HG02981 (cell line): Measurements from ENCODE around the gene SAMD14.

Experiments
- ATAC-seq: cut with Tn5 transposase; IDR thresholded peaks from one replicate; pipeline ENCODE4 v1.9.1; 2021; ENCODE audit warnings: mild to moderate bottlenecking, moderate library complexity; ENCODE audit not compliant: unreplicated experiment

Gene SAMD14

DNA sequence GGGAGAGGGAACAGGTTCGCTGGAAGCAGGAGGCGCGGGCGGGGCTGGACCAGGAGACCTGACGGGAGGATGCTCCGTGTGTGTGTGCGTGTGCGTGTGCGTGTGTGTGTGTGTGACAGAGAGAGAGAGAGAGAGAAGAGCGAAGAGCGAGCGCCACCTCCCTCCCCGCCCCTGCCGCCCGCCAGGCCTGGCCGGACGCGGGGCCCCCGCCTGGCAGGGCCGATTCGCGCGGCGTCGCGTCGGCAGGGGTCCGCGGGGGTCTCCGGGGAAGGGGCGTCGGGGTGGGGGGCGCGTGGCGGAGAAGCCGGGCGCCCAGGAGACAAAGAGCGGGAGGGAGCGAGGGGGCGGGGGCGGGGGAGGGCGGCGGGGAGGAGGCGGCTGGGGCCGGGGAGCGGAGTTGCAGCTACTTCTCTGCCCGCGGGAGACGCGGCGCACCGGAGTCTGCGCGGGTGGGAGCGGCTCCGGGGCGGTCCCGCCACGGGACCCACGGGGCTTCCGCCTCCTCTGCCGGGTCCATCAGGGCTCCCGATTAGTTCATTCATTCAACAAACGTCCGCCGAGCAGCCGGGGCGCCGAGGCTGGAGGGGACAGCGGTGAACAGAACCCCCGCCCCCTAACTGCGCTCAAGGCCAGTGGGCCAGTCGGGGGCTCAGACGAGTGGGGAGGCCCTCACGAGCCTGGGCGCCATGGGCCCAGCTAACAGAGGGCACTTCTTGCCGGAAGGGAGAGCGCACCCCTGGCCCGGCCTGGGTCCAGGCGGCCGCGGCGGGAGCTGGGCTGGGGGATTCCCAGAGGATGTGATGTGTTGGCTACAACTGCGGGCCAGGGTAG is at the start of gene SAMD14:
Gene SAMD14, minus strand, starts transcription at position 433 of the 831 bp plus-strand sequence. CDS start 5,201 bp downstream, outside the sequence.
- ATAC-seq: no peak

DNA sequence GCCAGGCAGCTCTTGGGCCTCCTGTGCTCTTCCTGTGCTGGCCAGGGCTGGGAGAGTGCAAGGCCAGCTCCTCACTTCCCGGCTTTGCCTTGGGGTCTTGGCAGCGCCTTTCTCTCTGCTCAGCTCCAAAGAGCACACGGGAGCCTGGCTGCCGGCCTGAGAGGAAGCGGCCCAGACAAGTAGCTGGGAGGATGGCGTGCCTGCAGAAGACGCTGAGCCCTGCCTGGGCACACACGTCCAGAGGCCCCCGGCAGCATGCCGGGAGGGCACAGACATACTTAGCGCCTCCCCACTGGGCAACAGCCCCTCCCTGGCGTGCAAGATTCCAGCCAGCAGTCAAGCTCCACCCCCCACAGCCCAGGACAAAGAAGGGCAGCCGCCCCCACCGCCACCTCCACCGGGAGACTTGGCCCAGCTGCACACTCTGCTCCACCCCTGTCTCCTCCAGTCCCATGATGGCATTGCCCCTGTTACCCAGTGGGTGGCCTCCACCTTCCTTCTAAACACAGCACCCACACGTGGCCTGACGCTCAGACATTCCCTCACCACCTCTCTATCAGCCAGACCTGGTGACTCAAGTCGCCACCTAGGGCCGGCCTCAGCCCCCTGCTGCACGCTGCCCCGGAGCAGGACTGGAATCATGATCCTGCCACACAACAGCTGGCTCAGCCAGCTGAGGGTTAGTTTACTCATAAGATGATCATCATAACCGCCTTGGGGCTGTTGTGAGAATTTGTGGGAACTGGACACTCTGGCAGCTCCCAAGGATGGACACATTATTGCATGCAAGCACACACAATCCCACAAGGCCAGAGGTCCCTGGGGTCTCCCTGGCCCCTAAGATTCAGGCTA is 48.2 kb upstream of the SAMD14 start:
- peak; percentile 65 for ATAC-seq

DNA sequence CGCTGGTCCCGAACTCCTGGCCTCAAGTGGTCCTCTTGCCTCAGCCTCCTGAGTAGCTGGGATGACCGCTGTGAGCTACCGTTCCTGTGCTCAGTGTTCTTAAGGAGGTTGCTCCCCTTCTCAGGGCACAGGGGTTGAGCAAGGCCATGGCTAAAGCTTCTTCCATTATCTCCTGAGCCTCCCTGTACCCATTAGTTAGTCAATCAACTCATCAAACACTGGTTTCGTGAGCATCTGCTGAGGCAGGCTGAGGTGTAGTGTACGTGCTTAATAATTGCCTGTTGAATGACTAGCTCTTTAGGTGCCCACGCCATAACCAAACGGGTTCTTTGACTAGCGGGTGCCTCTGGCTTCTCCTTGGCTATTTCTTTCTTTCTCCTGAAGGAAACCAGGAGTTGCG is 47.5 kb upstream of the SAMD14 start:
- ATAC-seq: no peak

DNA sequence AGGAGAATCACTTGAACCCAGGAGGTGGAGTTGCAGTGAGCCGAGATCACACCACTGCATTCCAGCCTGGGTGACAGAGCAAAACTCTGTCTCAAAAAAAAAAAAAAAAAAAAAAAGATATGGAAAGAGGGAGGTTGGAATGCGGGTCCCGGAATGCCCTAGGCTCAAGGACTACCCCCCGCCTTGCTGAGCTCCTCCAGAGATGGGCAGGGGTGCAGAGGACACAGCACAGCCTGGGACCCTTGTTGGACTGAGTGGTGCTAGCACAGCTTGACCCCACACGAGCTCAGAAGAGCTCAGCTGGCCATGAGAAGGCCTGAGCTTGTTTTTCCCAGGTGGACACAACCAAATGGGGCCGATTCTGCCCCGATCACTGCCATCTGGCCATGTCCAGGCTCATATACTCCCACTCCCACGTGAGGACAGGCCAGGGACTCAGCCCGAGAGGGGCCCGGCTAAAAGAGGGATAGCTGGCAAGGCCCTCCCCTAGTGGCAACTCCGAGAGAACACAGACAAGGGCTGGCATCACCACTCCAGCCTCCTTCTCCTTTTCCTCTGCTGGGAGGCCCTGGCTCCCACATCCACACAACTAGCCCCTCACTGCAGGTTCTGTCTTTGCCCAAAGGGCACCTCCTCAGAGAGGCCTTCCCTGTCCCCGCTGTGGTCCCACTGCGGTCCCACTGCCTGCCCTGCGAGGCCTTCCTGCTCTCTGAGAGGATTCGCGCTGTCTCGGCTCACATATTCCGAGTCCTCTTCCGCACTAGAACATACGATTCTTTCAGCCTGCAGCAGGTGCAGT is 46.8 kb upstream of the SAMD14 start:
- no peak for ATAC-seq

DNA sequence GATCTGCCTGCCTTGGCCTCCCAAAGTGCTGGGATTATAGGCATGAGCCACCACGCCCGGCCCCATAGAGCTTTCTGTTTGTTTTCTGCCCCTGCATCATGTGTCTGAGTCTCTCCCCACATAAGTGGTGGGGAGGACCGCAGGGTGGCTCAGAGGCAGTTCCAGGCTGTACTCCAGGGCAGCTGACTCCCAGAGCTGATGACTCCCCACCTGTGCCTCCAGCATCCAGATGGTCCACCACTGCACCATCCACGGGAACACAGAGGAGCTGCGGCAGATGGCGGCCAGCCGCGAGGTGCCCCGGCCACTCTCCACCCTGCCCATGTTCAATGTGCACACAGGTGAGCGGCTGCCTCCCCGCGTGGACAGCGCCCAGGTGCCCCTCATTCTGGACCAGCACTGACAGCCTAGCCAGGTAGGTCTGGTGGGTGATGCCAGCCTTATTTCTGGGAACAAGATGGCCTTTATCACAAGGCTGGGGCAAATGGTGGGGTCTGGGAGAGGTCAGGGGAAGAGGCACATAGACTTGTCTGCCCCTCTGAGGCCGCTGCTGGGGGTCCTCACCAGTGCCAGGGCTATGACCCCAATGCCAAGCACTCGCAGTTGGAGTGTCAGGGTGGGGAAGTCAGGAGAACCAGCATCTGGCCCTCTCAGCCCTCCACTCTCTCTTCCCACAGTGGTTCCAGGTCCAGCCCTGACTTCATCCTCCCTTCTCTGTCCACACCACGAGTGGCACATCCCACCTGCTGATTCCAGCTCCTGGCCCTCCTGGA is 45.3 kb upstream of the SAMD14 start:
- no peak for ATAC-seq

DNA sequence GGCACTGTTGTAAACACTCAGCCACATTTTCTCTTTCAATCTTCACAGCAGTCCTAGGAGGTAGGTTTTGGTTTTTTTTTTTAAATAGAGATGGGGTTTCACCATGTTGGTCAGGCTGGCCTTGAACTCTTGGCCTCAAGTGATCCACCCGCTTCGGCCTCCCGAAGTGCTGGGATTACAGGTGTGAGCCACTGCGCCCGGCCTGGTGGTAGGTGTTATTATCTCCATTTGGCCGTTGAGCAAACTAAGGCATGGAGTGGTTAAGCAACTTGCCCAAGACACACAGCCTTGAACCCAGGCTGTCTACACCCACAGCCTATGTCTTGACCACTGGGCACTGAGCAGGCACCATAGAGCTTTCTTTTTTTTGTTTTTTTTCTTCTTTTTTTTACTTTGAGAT is 44.5 kb upstream of the SAMD14 start:
- ATAC-seq: no peak

DNA sequence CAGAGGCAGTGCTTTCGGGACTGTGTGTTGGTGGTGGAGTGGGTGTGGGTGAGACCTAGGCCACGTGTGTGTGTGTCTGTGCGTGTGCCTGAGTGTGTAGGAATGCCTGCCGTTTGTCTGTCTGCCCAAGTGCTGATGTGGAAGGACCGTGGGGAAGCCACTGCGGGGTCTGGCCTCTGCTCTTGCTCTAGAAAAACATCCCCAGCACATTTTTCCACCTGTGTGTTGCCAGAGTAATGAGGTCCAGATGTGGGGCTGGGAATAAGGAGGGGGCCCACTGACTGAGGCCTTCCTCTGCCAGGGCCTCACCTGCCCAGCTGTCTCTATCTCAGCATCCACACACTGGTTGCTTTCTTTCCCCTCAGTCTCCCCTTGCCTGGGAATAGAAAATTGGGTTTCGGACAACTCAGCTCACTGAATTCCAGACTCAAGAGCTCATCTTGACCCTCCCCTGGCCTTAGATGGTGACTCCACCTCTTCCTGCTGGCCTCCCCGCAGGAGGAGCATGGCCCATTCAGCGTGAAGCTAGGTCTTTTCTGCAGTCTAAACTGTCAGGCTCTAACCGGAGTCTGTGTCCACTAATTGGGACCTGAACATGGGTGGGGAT is 43.5 kb upstream of the SAMD14 start:
- no peak for ATAC-seq

DNA sequence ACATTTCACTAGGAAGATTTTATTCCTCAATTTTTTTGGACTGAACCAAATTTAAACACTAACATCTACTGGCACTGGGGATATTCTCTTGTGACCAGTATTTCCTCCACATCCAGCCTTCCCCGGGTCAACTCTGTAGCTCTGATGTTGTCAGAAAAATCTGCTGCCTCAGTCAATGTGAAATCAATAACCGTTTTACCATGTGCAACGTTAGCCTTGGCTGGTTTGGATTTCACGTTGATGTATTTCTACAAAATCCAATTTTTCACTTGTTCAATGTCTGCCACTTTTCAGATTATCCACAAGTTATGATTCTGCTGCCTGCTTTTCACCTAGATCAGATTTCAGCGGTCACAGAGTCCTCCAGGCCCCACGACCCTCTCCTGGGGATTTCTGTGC is 43.0 kb upstream of the SAMD14 start:
- no peak for ATAC-seq

DNA sequence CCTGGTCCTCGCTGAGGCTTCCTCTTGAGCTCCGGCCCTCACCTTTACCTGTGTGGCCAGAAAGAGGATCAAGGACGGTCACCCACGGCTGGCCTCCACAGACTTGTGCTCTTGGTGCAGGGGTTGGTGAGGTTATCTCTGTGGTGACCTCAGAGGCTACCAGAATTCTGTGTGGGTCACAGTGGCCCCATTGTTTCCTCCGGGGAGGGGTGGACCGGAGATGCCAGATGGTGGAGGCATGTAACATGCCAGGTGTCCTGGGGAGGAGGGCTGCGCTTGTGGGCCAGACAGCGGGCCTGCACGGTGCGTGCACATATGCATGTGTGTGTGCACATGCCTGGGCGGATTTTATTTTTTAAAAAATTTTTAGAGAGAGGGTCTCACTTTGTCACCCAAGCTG is 42.2 kb upstream of the SAMD14 start:
- ATAC-seq: no peak

DNA sequence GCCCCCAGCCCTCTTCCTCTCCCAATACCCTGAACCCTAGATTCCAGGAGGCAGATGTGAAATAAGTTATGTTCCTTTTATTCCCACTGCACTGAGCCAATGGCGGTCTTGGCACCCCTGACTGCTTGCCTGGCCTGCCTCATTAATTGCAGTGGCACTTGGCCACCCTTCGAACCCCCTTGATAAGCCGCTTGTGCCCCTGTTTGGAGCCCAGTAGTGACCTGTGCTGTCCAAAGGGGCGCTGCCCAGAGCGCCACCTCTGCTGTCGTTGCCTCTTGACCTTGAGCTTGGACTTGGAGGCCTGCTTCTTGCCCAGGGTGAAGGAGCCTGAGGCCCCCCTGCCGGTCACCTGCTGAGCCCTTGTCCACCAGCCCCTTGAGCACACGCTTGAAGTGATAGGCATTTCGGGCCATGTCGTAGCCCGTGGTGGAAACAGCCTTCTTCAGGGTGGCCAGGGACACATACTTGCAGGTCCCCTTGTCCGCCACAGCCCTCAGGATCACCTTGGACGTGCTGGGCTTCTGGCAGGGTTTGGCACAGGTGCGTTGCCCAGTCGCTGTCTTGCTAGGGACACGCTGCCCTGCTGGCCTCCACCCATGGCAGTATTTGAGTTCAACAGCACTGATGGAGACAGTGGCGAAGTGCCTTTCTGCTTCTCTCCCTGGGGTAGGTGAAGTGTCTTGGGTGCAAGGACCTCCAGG is 41.6 kb upstream of the SAMD14 start:
- no peak for ATAC-seq

DNA sequence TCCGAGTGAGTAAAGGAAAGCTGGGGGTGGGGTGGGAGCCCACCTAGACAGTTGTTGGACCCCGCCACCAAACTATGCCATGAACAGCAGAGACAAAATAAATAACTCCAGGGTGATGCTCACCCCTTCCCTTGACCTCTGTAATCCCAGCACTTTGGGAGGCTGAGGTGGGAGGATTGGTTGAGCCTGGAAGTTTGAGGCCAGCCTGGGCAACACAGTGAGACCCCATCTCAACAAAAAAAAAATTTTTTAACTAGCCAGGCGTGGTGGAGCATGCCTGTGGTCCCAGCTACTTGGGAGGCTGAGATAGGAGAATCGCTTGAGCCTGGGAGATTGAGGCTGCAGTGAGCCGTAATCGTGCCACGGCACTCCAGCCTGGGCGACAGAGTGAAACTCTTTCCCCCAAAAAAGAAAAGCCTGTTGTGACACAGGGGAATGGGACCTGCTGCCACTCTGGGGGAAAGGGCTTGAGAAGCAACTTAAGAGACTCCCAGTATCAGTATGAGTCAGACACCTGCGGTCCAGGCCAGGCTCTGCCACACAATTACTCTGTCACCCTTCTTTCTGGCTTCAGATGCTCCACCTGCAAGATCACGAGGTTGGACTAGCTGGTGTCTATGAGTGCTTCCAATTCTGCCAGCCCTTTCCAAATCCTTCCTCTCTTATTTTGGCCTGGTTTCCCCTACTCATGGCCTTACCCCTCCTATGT is 40.9 kb upstream of the SAMD14 start:
- peak; percentile 51 for ATAC-seq

DNA sequence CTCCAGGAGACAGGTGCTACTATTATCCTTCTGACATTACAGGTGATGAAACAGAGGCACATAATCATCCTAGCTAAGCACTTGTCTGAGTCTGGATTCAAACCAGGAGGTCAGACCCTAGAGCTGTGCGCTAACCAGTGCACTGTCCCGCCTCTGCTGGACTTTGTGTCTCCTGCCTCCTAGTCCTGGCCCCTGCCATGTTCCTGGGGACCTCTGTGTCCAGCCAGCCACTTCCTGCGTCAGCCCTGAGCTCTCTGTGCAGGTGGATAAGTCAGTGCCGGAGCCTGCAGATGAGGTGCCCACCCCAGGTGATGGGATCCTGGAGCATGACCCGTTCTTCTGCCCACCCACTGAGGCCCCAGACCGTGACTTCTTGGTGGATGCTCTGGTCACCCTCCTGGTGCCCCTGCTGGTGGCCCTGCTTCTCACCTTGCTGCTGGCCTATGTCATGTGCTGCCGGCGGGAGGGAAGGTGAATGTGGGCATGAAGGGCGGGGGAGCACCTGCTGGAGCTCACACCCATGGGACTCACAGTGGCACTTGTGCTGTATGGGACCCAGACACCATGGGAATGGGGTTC is 40.0 kb upstream of the SAMD14 start:
- ATAC-seq: no peak

DNA sequence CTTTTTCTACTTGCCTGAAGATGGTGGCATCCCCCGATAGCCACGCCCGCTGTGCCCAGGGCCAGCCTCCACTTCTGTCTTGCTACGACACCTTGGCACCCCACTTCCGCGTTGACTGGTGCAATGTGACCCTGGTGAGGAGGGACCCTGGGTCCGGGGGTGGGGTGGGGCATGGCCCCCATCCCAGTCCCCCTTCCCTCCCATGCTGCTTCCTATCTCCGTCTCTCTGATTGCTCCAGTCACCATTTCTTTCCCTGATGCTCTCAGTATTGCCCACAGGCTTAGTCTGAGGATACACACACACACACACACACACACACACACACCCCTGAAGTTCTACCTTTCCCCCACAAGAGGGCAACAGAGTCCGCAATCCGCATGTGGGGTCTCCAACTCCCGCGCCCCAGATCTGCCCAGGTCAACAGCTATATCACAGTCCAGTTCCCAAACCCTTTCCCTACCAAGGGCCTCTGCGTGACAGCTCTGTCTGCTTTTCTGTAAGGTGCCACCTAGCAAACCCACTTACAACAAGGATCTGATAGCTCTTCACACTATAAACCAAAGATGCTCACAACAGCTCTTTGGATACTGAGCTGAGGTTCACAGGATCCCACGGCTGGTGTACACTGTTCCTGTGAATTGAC is 39.3 kb upstream of the SAMD14 start:
- ATAC-seq: no peak

DNA sequence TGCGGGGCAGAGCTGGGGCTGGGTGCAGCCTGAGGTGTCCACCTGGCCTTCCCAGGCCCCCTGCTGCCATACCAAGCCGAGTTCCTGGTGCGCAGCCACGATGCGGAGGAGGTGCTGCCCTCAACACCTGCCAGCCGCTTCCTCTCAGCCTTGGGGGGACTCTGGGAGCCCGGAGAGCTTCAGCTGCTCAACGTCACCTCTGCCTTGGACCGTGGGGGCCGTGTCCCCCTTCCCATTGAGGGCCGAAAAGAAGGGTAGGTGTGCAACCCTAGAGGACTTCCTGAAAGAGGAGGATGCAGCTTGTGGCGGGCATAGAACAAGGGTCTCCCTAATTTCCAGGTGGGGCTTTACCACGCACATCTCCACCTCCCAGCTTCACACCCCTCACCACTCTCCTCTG is 38.4 kb upstream of the SAMD14 start:
- no peak for ATAC-seq

DNA sequence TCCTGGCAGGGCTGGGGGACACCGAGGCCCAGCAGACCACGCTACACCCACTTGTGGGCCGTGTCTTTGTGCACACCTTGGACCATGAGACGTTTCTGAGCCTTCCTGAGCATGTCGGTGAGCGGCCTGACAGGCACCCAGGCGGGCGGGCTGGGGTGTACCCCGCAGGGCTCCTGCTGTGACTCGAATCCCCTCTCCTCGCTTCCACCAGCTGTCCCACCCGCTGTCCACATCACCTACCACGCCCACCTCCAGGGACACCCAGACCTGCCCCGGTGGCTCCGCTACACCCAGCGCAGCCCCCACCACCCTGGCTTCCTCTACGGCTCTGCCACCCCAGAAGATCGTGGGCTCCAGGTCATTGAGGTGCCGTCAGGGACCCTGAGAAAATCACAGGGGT is 37.4 kb upstream of the SAMD14 start:
- no peak for ATAC-seq

DNA sequence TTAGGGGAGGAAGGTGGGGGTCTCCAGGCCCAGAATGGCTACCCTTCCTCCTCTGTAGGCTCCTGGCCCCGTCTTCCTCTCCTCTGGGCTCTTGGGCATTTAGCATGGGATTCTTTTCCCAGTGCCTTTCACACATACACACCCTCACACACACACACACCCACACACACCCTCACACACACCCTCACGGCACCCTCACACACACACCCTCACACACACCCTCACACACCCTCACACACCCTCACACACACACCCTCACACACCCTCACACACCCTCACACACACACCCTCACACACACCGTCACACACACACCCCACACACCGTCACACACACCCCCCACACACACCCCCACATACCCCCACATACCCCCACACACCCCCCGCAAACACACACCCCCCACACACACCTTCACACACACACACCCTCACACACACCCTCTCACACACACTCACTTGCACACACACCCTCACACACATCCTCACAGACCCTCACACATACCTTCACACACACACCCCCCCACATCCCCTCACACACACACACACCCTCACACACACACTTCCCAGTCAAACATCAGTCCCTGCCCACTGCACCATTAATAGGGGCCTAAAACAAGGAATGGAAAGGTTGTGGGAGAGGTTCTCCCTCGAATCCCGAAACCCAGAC is 36.7 kb upstream of the SAMD14 start:
- ATAC-seq: no peak

DNA sequence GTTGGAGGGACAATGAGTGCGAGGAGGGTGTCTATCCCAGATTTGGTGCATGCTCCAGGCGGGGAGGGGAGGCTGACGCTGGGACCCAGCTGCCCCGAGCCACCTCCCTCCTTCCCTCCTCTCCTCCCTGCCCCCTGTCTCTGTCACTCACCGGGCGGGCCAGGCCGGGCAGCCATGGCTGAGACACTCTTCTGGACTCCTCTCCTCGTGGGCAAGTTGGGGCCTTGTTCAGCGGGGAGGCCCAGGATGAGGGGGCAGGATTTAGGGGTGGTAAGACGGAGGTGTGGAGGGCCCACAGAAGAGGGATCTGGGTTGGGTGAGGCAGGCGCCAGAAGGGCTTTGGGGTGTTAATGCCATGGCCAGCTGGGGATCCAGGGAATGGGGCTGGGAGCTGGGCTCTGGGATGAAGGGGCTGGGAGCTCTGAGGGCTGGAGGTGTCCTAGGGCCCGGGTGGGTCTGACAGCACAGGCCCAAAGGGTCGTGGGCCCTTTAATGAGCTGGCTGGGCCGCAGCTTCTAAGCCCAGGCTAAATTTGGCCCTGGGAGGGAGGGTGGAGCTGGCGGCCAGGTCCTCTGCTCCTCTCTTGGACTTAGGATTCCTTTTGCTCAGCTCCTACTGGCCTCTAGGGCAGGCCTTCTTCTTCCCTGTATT is 36.0 kb upstream of the SAMD14 start, which contains the start of gene SGCA:
Gene SGCA, plus strand, starts transcription at position 139 of the 651 bp plus-strand sequence. Its CDS starts 36 bp downstream, at position 175.
- no peak for ATAC-seq
